ENCODE measurements around the gene BMP5.

DNA sequence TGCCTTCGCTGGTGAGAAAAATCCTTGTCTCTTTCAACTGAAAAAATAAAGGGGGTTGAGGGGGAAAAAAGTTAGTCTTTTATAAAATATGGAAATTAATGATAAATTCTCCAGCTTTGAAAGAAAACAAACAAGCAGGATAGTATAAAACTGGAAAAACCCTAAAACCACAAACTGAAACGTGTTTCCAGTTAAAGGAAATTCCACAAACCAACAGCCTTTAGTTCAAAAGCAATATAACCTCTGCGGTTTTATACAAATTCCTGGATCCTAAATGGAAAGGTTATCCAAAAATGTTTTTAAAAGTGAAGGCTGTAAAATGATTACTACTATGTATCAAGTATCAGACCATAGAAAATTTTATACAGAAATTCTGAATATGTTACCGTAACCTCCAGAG, 55.6 kb downstream of the BMP5 start:
- TF ChIP-seq YY1 (IDR thresholded peaks at IDR 0.05; ENCODE audit: insufficient read depth, insufficient read length) (no peak), ZNF274 (IDR thresholded peaks at IDR 0.05; ENCODE audit: low read depth, low read length) (no peak)

Data from NT2/D1 (cell line).